Sigmoid colon (tissue), 7 donors: Measurements from ENCODE around the gene SLC16A6. TPM values are rescaled to one million over a fixed set of nuclear protein-coding genes. Genes with fewer than 3 reads are reported as not detected.

Experiments used
- DNase-seq: peaks from one replicate; pipeline ENCODE4 v3.0.0-alpha.2; 2019
- H3K27ac ChIP-seq, 4 donors: fragments of 200-600 bp; sonication (generic); one replicate each; pipeline ENCODE4 v1.5.1; 2016 to 2019; ENCODE audit warnings: mild to moderate bottlenecking in 1 of 4
- H3K27me3 ChIP-seq, 3 donors: fragments of 200-600 bp; sonication (generic); one replicate each; pipeline ENCODE4 v1.5.1; 2019; ENCODE audit warnings: mild to moderate bottlenecking in 1 of 3
- H3K36me3 ChIP-seq, 4 donors: fragments of 200-600 bp; sonication (generic); one replicate each; pipeline ENCODE4 v1.5.1; 2016 to 2019
- H3K4me1 ChIP-seq, 4 donors: fragments of 200-600 bp; sonication (generic); one replicate each; pipeline ENCODE4 v1.5.1; 2017 to 2019
- H3K4me3 ChIP-seq, 4 donors: fragments of 200-600 bp; sonication (generic); one replicate each; pipeline ENCODE4 v1.5.1; 2017 to 2019; ENCODE audit warnings: mild to moderate bottlenecking in 2 of 4, moderate library complexity in 1 of 4
- H3K9me3 ChIP-seq, 4 donors: fragments of 200-600 bp in 3 of 4; sonication (generic) in 3 of 4; one replicate each; pipeline versions ENCODE4 v1.5.1 to v1.6.1; 2013 to 2019
- CTCF ChIP-seq, 4 experiments: fragments of 450-650 bp in 3 of 4; fragments of 200-600 bp in 1 of 4; IDR thresholded peaks; one replicate each; pipeline ENCODE4 v1.5.1; 2016 to 2019; ENCODE audit warnings: antibody characterized with exemption in 4 of 4, mild to moderate bottlenecking in 3 of 4, moderate library complexity in 2 of 4
- EP300 ChIP-seq, 4 donors: sonication (generic); formaldehyde crosslinking; IDR thresholded peaks; one replicate each; pipeline ENCODE4 v1.6.1; 2017; ENCODE audit warnings: antibody characterized with exemption in 4 of 4
- POLR2A ChIP-seq, 2 donors: fragments of 450-650 bp; IDR thresholded peaks; one replicate each; pipeline ENCODE4 v1.6.1; 2016; ENCODE audit warnings: antibody characterized with exemption in 2 of 2, mild to moderate bottlenecking in 2 of 2, moderate library complexity in 2 of 2
- POLR2AphosphoS5 ChIP-seq, 4 donors: sonication (generic); formaldehyde crosslinking; IDR thresholded peaks; one replicate each; pipeline ENCODE4 v1.6.1; 2017; ENCODE audit warnings: antibody characterized with exemption in 4 of 4
- WGBS, 2 donors: extraction: QIAGEN DNeasy Blood & Tissue Kit; methylation state at CpG; one replicate each; pipeline ENCODE4 v1.1.7; 2013; 5-methylcytosine and 5-hydroxymethylcytosine counted together
- intact Hi-C: fragments of 100-400 bp; cut with DNase I; formaldehyde crosslinking; loops from one replicate; pipeline ENCODE4 v1.15.1; 2023
- polyA plus RNA-seq, 3 donors: library from polyadenylated mRNA; stranded (reverse); fragments of 200-250 nt; gene quantifications; one replicate each; pipeline ENCODE4 v1.2.3, GENCODE V29; 2013
- total RNA-seq, 4 donors: library from RNA; depleted of rRNA; stranded (reverse); fragments of >200 nt; gene quantifications; one replicate each; pipeline ENCODE4 v1.1.0, GENCODE V29; 2016
- donor health status: healthy with polysubstance abuse.
- donor health status: Bipolar disorder and iron deficiency.
- donor health status: healthy.

The SLC16A6 gene
- total and polyA plus RNA-seq, 7 donors = 0.14 to 2.1 (median 0.67) TPM; not detected in 4

GRCh38 chr17:68299817-68300216, 8.9 kb upstream of the SLC16A6 start:
- Histone ChIP-seq H3K4me3 (no peak overlapping the region), H3K27ac (no peak overlapping the region), H3K27me3 (peaks cover 0 to 35% (median 12%) of the 10 kb centered on the region in 3 donors), H3K36me3 (no peaks in the 10 kb centered on the region), H3K9me3 (no peaks in the 10 kb centered on the region), H3K4me1 (no peaks in the 10 kb centered on the region)
- 96 to 98% methylated on average over 3 of the region's 3 CpGs for WGBS, 2 donors
- intact Hi-C loops = no loop called here
- DNase-seq = no peak
- TF ChIP-seq EP300 (IDR thresholded peaks at IDR 0.05) = no peak

DNA sequence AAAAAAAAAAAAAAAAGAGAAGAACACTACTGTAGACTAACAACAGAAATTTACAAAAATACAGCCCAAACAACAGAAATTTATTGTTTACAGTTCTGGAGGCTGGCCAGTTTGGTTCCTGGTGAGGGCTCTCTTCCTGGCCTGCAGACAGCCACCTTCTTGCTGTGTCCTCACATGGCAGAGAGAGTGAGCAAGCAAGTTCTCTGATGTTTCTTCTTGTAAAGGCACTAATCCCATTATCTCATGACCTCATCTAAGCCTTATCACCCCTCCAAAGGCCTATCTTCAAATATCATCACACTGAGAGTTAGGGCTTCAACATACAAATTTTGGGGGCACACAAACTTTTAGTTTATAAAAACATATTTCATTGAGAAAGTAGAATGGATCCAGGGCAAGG, 7.7 kb upstream of the SLC16A6 start:
- intact Hi-C loops = no loop called here
- no peaks in the 10 kb centered on the region for H3K36me3 ChIP-seq
- H3K27ac ChIP-seq = no peak overlapping the region
- no peak for DNase-seq
- no peaks in the 10 kb centered on the region for H3K4me1 ChIP-seq
- no peak overlapping the region for H3K4me3 ChIP-seq
- no peaks in the 10 kb centered on the region for H3K9me3 ChIP-seq
- H3K27me3 ChIP-seq = peaks cover 0 to 48% (median 24%) of the 10 kb centered on the region in 3 donors
- no peak for TF ChIP-seq EP300 (IDR thresholded peaks at IDR 0.05)
- no peak for TF ChIP-seq CTCF (IDR thresholded peaks at IDR 0.05)
- no peak for TF ChIP-seq POLR2A (IDR thresholded peaks at IDR 0.05)
- TF ChIP-seq POLR2AphosphoS5 (IDR thresholded peaks at IDR 0.05) = no peak

- no peak overlapping the region for H3K27ac ChIP-seq
- H3K27me3 ChIP-seq = peaks cover 0 to 62% (median 38%) of the 10 kb centered on the region in 3 donors
- no peak overlapping the region for H3K4me3 ChIP-seq
- intact Hi-C loops = no loop called here
- 71 to 72% methylated on average over 4 of the region's 4 CpGs for WGBS, 2 donors
- H3K36me3 ChIP-seq = no peaks in the 10 kb centered on the region
- peaks cover 0 to 7% (median 6%) of the 10 kb centered on the region in 4 donors for H3K4me1 ChIP-seq
- no peaks in the 10 kb centered on the region for H3K9me3 ChIP-seq
- no peak for DNase-seq
- no peak for TF ChIP-seq EP300 (IDR thresholded peaks at IDR 0.05)
- no peak for TF ChIP-seq CTCF (IDR thresholded peaks at IDR 0.05)
- no peak for TF ChIP-seq POLR2AphosphoS5 (IDR thresholded peaks at IDR 0.05)
- TF ChIP-seq POLR2A (IDR thresholded peaks at IDR 0.05) = no peak
Observed at GRCh38 chr17:68297195-68297594, 6.3 kb upstream of the SLC16A6 start.

- peaks cover 6 to 68% (median 45%) of the 10 kb centered on the region in 3 donors for H3K27me3 ChIP-seq
Observed at GRCh38 chr17:68296217-68297191, 5.6 kb upstream of the SLC16A6 start.

More at GRCh38 chr17:68296217-68297191, 5.6 kb upstream of the SLC16A6 start:
- DNase-seq = no peak
- Histone ChIP-seq H3K4me1 (peaks cover 0 to 13% (median 13%) of the 10 kb centered on the region in 4 donors), H3K27ac (no peak overlapping the region), H3K4me3 (no peak overlapping the region), H3K9me3 (no peaks in the 10 kb centered on the region), H3K36me3 (no peaks in the 10 kb centered on the region)
- TF ChIP-seq POLR2A (IDR thresholded peaks at IDR 0.05) (no peak), EP300 (IDR thresholded peaks at IDR 0.05) (no peak), CTCF (IDR thresholded peaks at IDR 0.05) (no peak), POLR2AphosphoS5 (IDR thresholded peaks at IDR 0.05) (no peak)
- WGBS, 2 donors = 71 to 81% methylated on average over 18 of the region's 18 CpGs
- intact Hi-C loops = no loop called here
